GM12891 (cell line): Measurements from ENCODE around the gene GOLGA8A. TPM values are rescaled to one million over a fixed set of nuclear protein-coding genes. Genes with fewer than 3 reads are reported as not detected.

Source experiments
- DNase-seq: peaks from one replicate; pipeline ENCODE4 v3.0.0; 2011; ENCODE audit warnings: low spot score; ENCODE audit not compliant: insufficient read length
- FAIRE-seq: peaks from 2 replicates; lab custom pipeline; 2011; peaks lifted over from hg19 to GRCh38; lab: Jason Lieb, UNC
- PAX5 ChIP-seq: IDR thresholded peaks from 2 replicates; pipeline ENCODE4 v1.6.1; 2011; ENCODE audit warnings: low read length, moderate library complexity, mild to moderate bottlenecking; ENCODE audit not compliant: insufficient read depth, severe bottlenecking
- POLR2A ChIP-seq: IDR thresholded peaks from 2 replicates; pipeline ENCODE4 v1.6.1; 2011; ENCODE audit warnings: low read depth, low read length, control low read depth
- POLR2AphosphoS5 ChIP-seq: IDR thresholded peaks from 2 replicates; pipeline ENCODE4 v1.6.1; 2011; ENCODE audit warnings: low read depth, low read length, control low read depth
- POU2F2 ChIP-seq: IDR thresholded peaks from 2 replicates; pipeline ENCODE4 v1.6.1; 2011; ENCODE audit warnings: low read depth, mild to moderate bottlenecking, control low read depth, low read length, moderate library complexity
- SPI1 ChIP-seq: IDR thresholded peaks from 2 replicates; pipeline ENCODE4 v1.6.1; 2011; ENCODE audit warnings: low read depth, low read length, control low read depth
- TAF1 ChIP-seq: IDR thresholded peaks from 2 replicates; pipeline ENCODE4 v1.6.1; 2011; ENCODE audit warnings: low read depth, low read length, control low read depth
- polyA plus RNA-seq: library from polyadenylated mRNA; unstranded; fragments of >200 nt; gene quantifications from one replicate; pipeline ENCODE4 v1.2.1, GENCODE V29; 2012; ENCODE audit warnings: low read depth, missing spikeins, inconsistent platforms; ENCODE audit not compliant: missing spikeins

The GOLGA8A gene, protein sequence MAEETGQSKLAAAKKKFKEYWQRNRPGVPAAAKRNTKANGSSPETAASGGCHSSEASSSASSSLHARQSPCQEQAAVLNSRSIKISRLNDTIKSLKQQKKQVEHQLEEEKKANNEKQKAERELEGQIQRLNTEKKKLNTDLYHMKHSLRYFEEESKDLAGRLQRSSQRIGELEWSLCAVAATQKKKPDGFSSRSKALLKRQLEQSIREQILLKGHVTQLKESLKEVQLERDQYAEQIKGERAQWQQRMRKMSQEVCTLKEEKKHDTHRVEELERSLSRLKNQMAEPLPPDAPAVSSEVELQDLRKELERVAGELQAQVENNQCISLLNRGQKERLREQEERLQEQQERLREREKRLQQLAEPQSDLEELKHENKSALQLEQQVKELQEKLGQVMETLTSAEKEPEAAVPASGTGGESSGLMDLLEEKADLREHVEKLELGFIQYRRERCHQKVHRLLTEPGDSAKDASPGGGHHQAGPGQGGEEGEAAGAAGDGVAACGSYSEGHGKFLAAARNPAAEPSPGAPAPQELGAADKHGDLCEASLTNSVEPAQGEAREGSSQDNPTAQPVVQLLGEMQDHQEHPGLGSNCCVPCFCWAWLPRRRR
- 183 TPM for polyA plus RNA-seq

DNA sequence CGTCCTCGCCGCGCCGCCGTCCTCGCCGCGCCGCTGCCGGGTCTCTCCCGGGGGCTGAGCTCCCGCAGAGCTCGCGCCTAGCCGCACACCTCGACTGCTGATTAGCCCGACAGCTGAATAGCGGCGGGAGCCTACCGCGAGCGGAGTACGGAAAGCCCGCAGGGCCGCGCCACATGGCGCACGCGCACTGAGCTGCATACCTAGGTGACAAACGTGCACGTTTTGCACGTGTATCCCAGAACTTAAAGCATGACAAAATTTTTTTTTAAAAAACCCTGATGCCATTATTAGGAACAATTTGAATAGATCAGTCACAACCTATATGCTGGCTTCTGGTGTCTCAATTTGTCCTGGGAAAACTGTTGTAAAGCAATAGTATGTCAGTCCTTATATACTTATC lies at the start of gene GOLGA8A:
Gene GOLGA8A, minus strand, starts transcription at position 122 of the 400 bp plus-strand sequence. CDS start 48,117 bp downstream, outside the sequence.
- FAIRE-seq = peak; percentile 94
- peak; percentile 58 for TF ChIP-seq POLR2A
- 0 out of 2 replicates have a peak, but pooled peaks have one; percentile 41 for TF ChIP-seq POLR2AphosphoS5
- TF ChIP-seq TAF1 = peak; percentile 47; the same call in 1 of the 2 replicates
- no peak for TF ChIP-seq POU2F2
- no peak for TF ChIP-seq PAX5

DNA sequence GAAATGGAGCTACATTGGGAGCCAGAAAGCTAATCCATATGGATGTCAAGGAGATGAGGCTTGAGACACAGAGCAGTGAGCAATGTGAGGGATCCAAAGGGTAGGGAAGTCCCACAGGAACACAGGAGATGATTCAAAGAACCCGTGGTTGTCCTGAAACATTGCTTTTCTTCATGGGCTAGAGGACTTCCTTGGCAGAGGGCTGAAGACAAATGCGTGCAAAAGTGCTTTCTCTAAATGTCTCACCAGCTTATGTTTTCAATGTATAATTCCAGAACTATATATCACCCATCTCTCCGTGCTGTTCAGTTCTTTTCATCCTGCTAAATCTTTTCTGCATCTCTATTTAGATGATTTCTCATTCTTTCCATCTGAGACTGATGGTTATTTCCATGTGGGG lies 46.0 kb upstream of the GOLGA8A start:
- FAIRE-seq = no peak
- no peak for DNase-seq
- TF ChIP-seq TAF1 (no peak), POU2F2 (no peak), SPI1 (no peak), POLR2A (no peak), POLR2AphosphoS5 (no peak)

More for the DNA sequence above, at the start of gene GOLGA8A:
- peak; percentile 77 for DNase-seq

DNA sequence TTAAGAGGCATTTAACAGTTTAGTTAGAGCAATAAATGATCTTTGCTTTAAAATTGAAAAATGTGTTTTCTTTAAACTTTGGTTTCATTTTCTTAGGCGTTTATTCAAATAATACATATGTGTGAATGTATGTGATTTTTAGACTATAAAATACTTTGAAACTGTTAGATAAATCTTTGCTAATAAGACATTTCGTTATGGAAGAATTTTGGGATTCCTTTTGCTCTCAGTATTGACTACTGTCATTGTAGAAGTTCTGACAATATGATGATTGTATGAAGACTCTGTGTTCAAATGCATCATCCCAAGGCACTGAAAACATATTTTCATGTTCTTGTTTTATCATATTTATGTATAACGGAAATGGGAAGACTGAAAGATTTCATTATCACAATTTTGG lies 43.8 kb upstream of the GOLGA8A start:
- no peak for DNase-seq
- TF ChIP-seq TAF1 (no peak), PAX5 (no peak), SPI1 (no peak), POU2F2 (no peak), POLR2A (no peak), POLR2AphosphoS5 (no peak)
- no peak for FAIRE-seq

DNA sequence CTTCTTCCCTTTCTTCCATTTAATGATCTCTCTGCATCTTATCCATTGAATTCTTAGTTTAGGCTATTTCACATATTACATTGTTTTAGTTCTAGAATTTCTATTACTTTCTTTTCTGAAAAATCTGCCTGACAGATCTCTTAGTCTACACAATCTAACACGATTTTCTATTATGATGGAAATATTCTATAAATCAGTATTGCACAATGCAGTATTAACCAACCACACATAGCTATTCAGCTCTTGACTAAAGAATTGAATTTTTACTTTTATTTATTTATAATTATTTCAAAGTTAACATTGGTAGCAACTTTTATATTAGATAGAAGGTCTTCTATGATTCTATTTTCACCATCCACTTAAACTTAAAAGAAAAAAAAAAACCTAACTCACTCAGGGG lies 36.2 kb upstream of the GOLGA8A start:
- TF ChIP-seq POLR2AphosphoS5 (no peak), POU2F2 (no peak), TAF1 (no peak), SPI1 (no peak), POLR2A (no peak), PAX5 (no peak)
- FAIRE-seq (no peak), DNase-seq (no peak)

DNA sequence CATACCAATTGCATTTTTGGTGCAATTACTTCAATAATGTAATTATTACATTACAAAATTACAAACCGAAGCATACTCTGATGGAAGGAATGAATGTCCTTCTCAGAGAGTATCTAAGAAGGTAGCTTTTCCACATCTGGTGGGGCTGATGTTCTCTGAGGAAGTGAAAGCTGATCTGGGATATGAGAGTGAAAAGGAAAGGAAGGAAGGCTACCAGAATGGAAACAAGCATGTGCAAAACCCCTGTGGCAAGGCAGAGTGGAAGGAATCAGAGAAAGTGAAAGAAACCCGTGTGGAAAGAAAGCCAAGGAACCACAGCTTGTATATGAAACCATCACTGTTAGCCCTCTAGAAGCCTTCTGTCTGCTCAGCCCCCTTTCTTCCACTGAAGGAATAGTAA lies 35.3 kb upstream of the GOLGA8A start:
- DNase-seq (no peak), FAIRE-seq (no peak)
- TF ChIP-seq POLR2AphosphoS5 (no peak), SPI1 (peak; percentile 59)

DNA sequence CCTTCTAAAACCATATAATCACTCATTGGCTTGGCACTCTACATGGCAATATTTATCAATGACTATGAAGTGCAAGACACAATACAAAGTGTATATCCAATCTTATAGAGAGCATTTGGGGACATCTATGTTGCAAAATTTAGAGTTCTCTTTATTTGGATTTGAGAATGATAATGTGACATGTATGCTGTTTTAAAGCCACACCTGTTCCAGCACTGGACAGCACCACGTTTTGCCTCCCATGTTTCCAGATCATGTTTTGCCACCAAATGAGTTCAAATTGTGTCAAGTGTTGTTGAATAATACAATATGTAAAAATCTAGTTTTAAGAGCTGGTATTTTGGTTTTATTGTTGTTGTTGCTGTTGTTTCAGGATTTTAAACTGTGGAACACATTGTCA lies 33.3 kb upstream of the GOLGA8A start:
- FAIRE-seq (no peak), DNase-seq (no peak)
- TF ChIP-seq POLR2AphosphoS5 (no peak), PAX5 (no peak), POU2F2 (no peak), TAF1 (no peak), SPI1 (no peak), POLR2A (no peak)

DNA sequence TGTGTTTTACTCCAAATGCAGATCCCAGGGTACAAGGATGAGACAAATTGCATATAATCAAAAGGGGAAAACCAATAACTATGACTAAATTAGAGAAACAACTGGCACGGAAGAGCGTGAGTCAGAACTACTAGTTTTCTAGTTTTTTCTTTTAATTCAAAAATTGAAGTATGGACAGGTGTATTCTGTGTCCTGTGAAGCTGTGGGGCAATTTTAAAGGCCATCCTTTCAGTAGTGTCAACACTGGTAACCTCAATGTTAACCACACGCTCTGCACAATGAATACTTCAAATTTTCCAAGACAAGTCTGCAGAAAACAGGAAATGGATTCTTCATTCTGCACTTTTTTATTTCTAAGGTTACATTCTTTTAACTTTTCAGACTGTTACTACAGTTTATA lies 32.5 kb upstream of the GOLGA8A start:
- DNase-seq (no peak), FAIRE-seq (no peak)
- TF ChIP-seq POLR2AphosphoS5 (no peak), PAX5 (no peak), POU2F2 (no peak), TAF1 (no peak), SPI1 (no peak), POLR2A (no peak)

DNA sequence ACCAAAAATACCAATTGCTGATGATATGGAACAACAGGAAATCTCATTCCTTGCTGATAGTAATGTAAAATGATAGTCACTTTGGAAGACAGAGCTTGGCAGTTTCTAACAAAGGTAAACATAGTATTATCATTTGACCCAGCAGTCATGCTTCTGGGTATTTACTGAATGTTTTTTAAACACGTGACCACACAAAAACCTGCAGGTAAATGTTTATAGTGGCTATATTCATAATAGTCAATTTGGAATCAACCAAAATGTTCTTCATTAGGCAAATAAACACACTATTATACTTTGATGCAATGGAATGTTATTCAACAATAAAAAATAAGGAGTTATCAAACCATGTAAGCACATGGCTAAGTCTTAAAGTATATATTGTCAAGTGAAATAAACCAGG lies 24.1 kb upstream of the GOLGA8A start:
- FAIRE-seq (no peak), DNase-seq (no peak)
- TF ChIP-seq POU2F2 (no peak), SPI1 (no peak), PAX5 (no peak), POLR2A (no peak), POLR2AphosphoS5 (no peak), TAF1 (no peak)

DNA sequence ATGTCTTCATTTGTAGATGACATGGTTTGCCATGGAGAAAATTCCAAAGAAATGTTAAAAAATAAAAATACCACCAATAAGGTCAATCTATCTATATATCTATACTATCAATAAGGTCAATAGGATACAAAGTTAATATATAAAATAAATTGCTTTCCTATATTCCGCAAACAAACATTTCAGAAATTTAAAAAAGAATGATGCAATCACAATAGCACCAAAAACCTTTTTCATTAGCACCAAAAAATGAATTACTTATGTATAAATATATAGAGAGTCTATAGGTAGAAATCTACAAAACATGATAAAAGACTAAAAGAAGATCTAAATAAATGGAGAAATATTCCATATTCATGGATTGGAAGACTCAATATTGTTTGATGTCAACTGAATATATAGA lies 22.8 kb upstream of the GOLGA8A start:
- no peak for FAIRE-seq
- DNase-seq = no peak

More for the DNA sequence above, 22.8 kb upstream of the GOLGA8A start:
- no peak for TF ChIP-seq POLR2AphosphoS5
- no peak for TF ChIP-seq TAF1
- no peak for TF ChIP-seq SPI1
- TF ChIP-seq POLR2A = no peak
- TF ChIP-seq POU2F2 = no peak
- no peak for TF ChIP-seq PAX5
